HepG2 (cell line): ENCODE measurements around the gene KRT10. TPM values are rescaled to one million over a fixed set of nuclear protein-coding genes. Genes with fewer than 3 reads are reported as not detected.

Experiments used
- BCL6 ChIP-seq: IDR thresholded peaks from 2 replicates; pipeline ENCODE4 v1.6.1; 2016; ENCODE audit warnings: missing genetic modification reagents, missing compliant biosample characterization
- DR1 ChIP-seq: sonication (generic); formaldehyde crosslinking; IDR thresholded peaks from 2 replicates; pipeline ENCODE4 v1.8.0; 2021; ENCODE audit warnings: mild to moderate bottlenecking, missing genetic modification reagents, inconsistent platforms
- GABPB1 ChIP-seq: IDR thresholded peaks from 2 replicates; pipeline ENCODE4 v1.6.1; 2016; ENCODE audit warnings: mild to moderate bottlenecking, missing genetic modification reagents, moderate library complexity, missing compliant biosample characterization
- GLI4 ChIP-seq: sonication (generic); formaldehyde crosslinking; IDR thresholded peaks from 2 replicates; pipeline ENCODE4 v1.5.1; 2020; ENCODE audit warnings: missing genetic modification reagents, mild to moderate bottlenecking, moderate library complexity, borderline replicate concordance
- JUND ChIP-seq: sonication (generic); formaldehyde crosslinking; IDR thresholded peaks from 2 replicates; pipeline ENCODE4 v1.8.0; 2022; ENCODE audit warnings: mild to moderate bottlenecking, missing genetic modification reagents
- MZF1 ChIP-seq: sonication (generic); formaldehyde crosslinking; IDR thresholded peaks from 2 replicates; pipeline ENCODE4 v1.8.1; 2023; ENCODE audit warnings: mild to moderate bottlenecking, missing genetic modification reagents, borderline replicate concordance
- SATB2 ChIP-seq: sonication (generic); formaldehyde crosslinking; IDR thresholded peaks from 2 replicates; pipeline ENCODE4 v1.5.0; 2020; ENCODE audit warnings: missing genetic modification reagents
- SUZ12 ChIP-seq: fragments of 150-350 bp; IDR thresholded peaks from 2 replicates; pipeline ENCODE4 v1.6.1; 2014; ENCODE audit warnings: low read depth, low read length
- TCF12 ChIP-seq, 2 experiments: fragments of 450-650 bp in 1 of 2; sonication (generic) in 1 of 2; formaldehyde crosslinking in 1 of 2; IDR thresholded peaks; 2 replicates each; pipeline versions ENCODE4 v1.6.1 to v1.8.0; 2017 to 2022; ENCODE audit warnings: antibody characterized with exemption in 1 of 2, mild to moderate bottlenecking in 1 of 2, missing genetic modification reagents in 1 of 2, moderate library complexity in 1 of 2
- YEATS2 ChIP-seq: sonication (generic); formaldehyde crosslinking; IDR thresholded peaks from 2 replicates; pipeline ENCODE4 v1.4.0; 2020; ENCODE audit warnings: missing genetic modification reagents, borderline replicate concordance
- ZFP36 ChIP-seq: fragments of 150-350 bp; IDR thresholded peaks from 2 replicates; pipeline ENCODE4 v1.6.1; 2018; ENCODE audit warnings: borderline replicate concordance, low read length, low read depth; ENCODE audit not compliant: partially characterized antibody
- ZNF124 ChIP-seq: sonication (generic); formaldehyde crosslinking; IDR thresholded peaks from 2 replicates; pipeline ENCODE4 v1.4.0; 2020; ENCODE audit warnings: missing genetic modification reagents
- ZNF619 ChIP-seq: sonication (generic); formaldehyde crosslinking; IDR thresholded peaks from 2 replicates; pipeline ENCODE4 v1.4.0; 2020; ENCODE audit warnings: mild to moderate bottlenecking, missing genetic modification reagents
- ZNF652 ChIP-seq: IDR thresholded peaks from 2 replicates; pipeline ENCODE4 v1.6.1; 2016; ENCODE audit warnings: low read depth, borderline replicate concordance
- polyA plus RNA-seq, 8 experiments: library from polyadenylated mRNA; depleted of rRNA in 3 of 8; stranded (reverse) in 7 of 8; unstranded in 1 of 8; fragments of >200 nt; fragmentation: Illumina TruSeq in 4 of 8; extraction: Trizol in 4 of 8; gene quantifications; 2 replicates each; pipeline versions ENCODE4 v1.2.1 to v1.2.3, GENCODE V29; 2011 to 2016; ENCODE audit warnings: low read depth in 4 of 8, missing spikeins in 1 of 8, mixed read lengths in 1 of 8; ENCODE audit not compliant: insufficient read depth in 1 of 8
- total RNA-seq, 5 experiments: library from RNA; depleted of rRNA; stranded (reverse); fragments of >200 nt; fragmentation: Illumina TruSeq; extraction: Trizol; gene quantifications; 2 replicates each; pipeline ENCODE4 v1.2.3, GENCODE V29; 2016; ENCODE audit warnings: low read depth in 1 of 5
- TF ChIP-seq, protein P1 (sequence below): IDR thresholded peaks from 2 replicates; pipeline ENCODE4 v1.6.1; 2018; ENCODE audit warnings: missing genetic modification reagents
- TF ChIP-seq, protein P2 (sequence below), 2 experiments: sonication (generic) in 1 of 2; formaldehyde crosslinking in 1 of 2; IDR thresholded peaks; 2 replicates each; pipeline versions ENCODE4 v1.4.0 to v1.6.1; 2018 to 2020; ENCODE audit warnings: missing genetic modification reagents in 2 of 2, borderline replicate concordance in 1 of 2, low read depth in 1 of 2, mild to moderate bottlenecking in 1 of 2, missing biosample characterization in 1 of 2
- TF ChIP-seq, protein P3 (sequence below): sonication (generic); formaldehyde crosslinking; IDR thresholded peaks from 2 replicates; pipeline ENCODE4 v1.4.0; 2020; ENCODE audit warnings: missing genetic modification reagents
- TF ChIP-seq, protein P4 (sequence below): IDR thresholded peaks from 2 replicates; pipeline ENCODE4 v1.6.1; 2016

The KRT10 gene
- total and polyA plus RNA-seq, 2 of the 13 experiments (the other 11 are each of a cell fraction or from before 2014, with no cell fraction given) = 25.1 to 27.5 TPM

DNA sequence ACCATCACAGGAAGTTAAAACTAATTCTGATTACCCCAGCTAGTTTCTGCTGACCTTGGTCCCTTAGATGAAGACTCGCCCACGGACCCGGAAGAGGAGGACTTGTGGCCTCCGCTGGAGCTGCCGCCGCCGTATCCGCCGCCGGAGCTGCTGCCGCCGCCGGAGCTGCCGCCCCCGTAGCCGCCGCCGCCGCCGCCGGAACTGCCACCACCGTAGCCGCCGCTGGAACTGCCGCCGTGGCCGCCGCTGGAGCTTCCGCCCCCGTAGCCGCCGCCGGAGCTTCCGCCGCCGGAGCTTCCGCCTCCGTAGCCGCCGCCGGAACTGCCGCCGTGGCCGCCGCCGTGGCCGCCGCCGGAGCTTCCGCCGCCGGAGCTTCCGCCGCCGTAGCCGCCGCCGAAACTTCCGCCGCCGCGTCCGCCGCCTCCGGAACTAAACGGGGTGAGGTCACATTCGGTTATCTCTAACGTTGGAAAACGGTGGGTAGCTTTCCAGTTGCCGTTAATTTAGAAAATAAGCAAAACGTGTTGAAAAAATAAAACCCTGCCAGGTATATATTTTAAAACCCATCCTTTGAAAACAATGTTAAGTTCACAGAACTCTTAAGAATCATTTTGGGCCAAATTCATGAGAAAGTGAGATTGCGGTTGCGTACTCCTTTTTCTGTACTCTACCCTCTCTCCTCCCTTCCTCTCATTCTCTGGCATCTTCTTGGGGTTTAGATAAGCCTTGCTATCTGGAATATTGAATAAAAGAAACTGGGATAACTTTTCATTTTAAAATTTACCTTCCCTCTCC, 3.5 kb downstream of the KRT10 start (continued):
- TF ChIP-seq, protein P1, sequence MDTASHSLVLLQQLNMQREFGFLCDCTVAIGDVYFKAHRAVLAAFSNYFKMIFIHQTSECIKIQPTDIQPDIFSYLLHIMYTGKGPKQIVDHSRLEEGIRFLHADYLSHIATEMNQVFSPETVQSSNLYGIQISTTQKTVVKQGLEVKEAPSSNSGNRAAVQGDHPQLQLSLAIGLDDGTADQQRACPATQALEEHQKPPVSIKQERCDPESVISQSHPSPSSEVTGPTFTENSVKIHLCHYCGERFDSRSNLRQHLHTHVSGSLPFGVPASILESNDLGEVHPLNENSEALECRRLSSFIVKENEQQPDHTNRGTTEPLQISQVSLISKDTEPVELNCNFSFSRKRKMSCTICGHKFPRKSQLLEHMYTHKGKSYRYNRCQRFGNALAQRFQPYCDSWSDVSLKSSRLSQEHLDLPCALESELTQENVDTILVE (CRISPR knock-in tag) = peak; percentile 96
- TF ChIP-seq JUND (CRISPR knock-in tag) (no peak), ZNF619 (CRISPR knock-in tag) (no peak), TCF12 (IDR thresholded peaks at IDR 0.05) (no peak), TCF12 (CRISPR knock-in tag; IDR thresholded peaks at IDR 0.05) (peak; percentile 45), ZNF124 (no peak), MZF1 (CRISPR knock-in tag) (no peak), GABPB1 (peak; percentile 93), ZFP36 (no peak), YEATS2 (CRISPR knock-in tag) (no peak), SUZ12 (no peak), ZNF652 (CRISPR knock-in tag) (no peak), SATB2 (no peak), BCL6 (no peak), GLI4 (CRISPR knock-in tag) (no peak), DR1 (CRISPR knock-in tag) (no peak; the same call in 1 of the 2 replicates)
- TF ChIP-seq, protein P2, sequence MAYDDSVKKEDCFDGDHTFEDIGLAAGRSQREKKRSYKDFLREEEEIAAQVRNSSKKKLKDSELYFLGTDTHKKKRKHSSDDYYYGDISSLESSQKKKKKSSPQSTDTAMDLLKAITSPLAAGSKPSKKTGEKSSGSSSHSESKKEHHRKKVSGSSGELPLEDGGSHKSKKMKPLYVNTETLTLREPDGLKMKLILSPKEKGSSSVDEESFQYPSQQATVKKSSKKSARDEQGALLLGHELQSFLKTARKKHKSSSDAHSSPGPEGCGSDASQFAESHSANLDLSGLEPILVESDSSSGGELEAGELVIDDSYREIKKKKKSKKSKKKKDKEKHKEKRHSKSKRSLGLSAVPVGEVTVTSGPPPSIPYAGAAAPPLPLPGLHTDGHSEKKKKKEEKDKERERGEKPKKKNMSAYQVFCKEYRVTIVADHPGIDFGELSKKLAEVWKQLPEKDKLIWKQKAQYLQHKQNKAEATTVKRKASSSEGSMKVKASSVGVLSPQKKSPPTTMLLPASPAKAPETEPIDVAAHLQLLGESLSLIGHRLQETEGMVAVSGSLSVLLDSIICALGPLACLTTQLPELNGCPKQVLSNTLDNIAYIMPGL (CRISPR knock-in tag; IDR thresholded peaks at IDR 0.05; ENCODE audit: borderline replicate concordance in 1 of 2, low read depth in 1 of 2) = no peak
- TF ChIP-seq, protein P3, sequence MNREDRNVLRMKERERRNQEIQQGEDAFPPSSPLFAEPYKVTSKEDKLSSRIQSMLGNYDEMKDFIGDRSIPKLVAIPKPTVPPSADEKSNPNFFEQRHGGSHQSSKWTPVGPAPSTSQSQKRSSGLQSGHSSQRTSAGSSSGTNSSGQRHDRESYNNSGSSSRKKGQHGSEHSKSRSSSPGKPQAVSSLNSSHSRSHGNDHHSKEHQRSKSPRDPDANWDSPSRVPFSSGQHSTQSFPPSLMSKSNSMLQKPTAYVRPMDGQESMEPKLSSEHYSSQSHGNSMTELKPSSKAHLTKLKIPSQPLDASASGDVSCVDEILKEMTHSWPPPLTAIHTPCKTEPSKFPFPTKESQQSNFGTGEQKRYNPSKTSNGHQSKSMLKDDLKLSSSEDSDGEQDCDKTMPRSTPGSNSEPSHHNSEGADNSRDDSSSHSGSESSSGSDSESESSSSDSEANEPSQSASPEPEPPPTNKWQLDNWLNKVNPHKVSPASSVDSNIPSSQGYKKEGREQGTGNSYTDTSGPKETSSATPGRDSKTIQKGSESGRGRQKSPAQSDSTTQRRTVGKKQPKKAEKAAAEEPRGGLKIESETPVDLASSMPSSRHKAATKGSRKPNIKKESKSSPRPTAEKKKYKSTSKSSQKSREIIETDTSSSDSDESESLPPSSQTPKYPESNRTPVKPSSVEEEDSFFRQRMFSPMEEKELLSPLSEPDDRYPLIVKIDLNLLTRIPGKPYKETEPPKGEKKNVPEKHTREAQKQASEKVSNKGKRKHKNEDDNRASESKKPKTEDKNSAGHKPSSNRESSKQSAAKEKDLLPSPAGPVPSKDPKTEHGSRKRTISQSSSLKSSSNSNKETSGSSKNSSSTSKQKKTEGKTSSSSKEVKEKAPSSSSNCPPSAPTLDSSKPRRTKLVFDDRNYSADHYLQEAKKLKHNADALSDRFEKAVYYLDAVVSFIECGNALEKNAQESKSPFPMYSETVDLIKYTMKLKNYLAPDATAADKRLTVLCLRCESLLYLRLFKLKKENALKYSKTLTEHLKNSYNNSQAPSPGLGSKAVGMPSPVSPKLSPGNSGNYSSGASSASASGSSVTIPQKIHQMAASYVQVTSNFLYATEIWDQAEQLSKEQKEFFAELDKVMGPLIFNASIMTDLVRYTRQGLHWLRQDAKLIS (CRISPR knock-in tag) = no peak
- TF ChIP-seq, protein P4, sequence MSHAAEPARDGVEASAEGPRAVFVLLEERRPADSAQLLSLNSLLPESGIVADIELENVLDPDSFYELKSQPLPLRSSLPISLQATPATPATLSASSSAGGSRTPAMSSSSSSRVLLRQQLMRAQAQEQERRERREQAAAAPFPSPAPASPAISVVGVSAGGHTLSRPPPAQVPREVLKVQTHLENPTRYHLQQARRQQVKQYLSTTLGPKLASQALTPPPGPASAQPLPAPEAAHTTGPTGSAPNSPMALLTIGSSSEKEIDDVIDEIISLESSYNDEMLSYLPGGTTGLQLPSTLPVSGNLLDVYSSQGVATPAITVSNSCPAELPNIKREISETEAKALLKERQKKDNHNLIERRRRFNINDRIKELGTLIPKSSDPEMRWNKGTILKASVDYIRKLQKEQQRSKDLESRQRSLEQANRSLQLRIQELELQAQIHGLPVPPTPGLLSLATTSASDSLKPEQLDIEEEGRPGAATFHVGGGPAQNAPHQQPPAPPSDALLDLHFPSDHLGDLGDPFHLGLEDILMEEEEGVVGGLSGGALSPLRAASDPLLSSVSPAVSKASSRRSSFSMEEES = no peak
